HS-27A (cell line): ENCODE results near the gene FOXP1.

Experiments
- DNase-seq: peaks from one replicate; pipeline ENCODE4 v3.0.0-alpha.2; 2012; ENCODE audit warnings: low read depth, missing footprints

FOXP1 gene

DNA sequence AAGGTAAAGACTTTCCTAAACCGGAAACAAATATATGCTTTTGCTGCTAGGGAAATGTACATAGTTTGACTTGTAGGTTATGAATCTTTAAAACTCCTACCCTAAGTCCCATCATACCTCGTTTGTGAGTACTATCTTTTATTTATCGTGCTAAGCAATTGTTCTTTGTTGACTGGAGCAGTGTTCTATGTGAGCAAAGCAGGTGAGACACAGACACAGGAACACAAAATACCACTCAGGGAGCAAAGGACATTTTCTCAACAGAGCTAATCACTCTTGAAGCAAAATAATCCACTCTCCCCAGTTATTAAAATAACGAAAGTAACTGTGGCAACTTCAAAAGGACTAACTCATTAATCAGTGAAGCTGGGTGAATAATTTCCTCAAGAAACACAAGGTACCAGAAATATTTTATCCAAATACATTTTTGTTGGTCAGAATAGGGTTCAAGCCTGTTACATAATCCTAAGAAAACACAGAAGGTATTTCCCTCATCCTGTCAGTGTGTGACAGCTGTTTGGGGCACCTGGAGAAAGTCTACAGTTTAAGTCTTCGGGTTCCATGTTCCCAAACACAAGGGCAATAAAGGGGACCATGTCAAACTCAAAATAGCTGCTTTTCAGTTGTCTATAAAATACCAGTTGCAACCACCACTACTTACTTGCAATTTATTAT, 407.7 kb downstream of the FOXP1 start:
- DNase-seq: no peak

GRCh38 chr3:71172951-71173350, 410.6 kb downstream of the FOXP1 start:
- DNase-seq: no peak

- no peak for DNase-seq
These were observed 411.3 kb downstream of the FOXP1 start for GRCh38 chr3:71172189-71172588.

DNA sequence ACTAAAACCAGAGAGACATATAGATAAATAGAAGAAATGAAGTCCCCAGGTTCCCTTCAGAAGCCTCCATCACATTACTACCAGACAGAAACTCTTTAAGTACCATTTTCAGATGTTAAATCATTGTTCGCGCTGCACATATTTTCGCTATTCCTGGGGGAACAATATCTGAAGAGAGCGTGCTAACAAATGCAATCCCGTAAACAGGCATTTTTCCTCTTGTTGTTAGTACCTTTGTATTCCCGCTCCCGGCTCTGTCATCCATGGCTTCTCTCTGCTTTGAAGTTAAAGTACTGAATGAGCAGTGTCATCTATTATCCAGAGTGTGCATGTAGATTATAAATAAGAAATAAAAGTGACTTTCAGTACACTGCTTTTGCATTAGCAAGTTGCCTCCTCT, 412.3 kb downstream of the FOXP1 start:
- DNase-seq: no peak

DNA sequence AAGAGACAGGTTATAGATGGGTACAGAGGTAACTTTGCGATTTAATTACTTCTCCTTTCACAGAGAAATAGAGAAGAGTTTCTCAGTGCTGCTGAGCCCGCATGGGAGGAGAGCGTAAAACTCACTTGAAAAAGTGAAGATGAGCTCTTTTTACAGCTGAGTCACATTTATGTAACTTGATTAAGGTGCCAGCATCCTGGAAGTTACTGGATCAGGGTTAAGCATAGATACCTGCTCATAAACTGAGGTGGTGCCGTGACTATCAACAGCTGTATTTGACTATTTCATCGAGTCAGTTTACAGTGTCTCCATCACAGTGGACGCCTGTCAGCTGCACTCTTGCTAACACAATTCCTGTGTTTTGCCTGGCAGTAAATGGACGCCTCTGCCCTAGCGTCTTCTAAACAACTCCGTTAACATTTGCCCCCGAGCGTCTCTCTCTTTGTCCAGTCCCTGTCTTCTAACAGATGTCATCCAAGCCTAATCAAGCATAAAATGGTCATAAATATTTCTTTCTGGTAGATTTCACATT, 414.6 kb downstream of the FOXP1 start:
- no peak for DNase-seq

DNA sequence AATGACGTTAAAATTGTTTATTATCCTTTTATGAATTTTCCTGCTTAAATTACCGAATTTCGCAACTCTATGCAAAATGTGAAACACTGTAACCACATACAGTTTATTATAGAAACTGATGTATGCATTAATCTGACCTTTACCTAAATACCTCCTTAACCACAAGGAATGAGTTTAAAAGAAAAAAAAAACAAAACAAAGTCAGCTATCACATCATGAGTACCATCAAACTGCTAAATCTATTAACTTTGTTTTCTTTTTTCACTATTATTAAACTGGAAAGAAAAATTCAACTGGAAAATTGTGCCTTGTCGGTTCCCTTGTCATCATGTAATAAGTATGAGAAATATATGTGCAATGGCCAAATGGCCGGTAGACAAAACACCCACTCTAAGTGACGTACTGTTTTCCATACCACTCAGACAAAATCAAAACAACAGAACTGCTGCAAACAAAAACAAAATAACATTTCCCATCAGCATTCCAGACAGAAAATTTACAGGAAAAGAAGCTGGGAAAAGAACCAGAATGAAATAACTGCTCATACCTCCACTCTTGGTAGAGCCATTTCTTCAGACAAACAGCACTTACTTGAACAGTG, 415.3 kb downstream of the FOXP1 start:
- no peak for DNase-seq

GRCh38 chr3:71166339-71167240, 416.9 kb downstream of the FOXP1 start:
- DNase-seq: no peak

DNA sequence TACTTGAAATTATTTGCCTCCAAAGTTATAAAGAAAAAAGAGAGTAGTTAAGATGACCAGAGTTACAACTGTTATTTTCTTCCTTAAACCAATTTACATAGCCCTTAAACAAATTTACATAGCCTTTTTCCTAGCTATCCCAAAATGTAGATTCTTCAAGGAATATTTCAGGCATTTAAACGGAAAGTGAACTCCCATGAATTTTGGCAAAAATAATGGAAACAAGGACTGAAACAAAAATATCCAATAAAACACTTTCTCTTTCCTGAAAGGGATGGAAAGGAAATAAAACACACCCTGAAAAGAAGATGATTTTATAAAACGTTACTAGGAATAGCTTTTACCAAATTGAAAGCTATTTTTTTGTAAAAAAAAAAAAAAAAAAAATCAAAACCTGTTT, 418.6 kb downstream of the FOXP1 start:
- no peak for DNase-seq

DNA sequence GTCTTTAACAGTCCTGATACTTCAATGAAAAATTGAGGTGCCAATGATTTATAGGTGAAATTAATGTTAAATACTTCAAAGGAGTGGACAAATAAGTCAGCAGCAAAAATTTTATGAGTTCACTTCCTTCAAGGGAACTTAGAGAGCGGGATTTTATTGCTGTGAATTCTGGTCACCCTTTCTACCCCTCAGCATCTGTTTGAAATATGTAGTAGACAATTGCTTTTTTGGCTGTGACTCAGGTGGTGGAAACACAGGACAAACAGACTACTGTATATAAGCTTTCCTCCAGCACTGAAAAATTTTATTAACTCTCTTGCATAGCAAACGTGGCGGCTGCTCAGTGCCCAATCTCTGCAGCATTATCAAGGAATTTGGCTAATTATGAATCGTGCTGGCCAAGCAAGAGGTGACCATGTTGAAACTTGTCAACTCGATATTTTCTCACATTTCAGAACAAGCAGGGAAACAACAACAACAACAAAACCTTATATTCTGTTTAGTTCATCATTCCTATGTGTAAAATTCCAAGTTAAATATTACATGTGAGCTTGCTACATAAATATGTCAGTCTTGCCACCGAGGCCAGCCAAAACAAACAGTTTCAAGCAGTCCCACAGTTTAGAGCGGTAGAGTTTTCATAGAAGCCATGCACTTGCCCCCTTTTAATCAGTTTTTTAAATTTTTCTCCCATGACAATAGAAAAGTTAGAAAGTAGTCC, 420.2 kb downstream of the FOXP1 start:
- no peak for DNase-seq

- DNase-seq: no peak
These were observed 421.3 kb downstream of the FOXP1 start for GRCh38 chr3:71162221-71162620.

- peak; percentile 61 for DNase-seq
These were observed 422.6 kb downstream of the FOXP1 start for GRCh38 chr3:71160785-71161546.

DNA sequence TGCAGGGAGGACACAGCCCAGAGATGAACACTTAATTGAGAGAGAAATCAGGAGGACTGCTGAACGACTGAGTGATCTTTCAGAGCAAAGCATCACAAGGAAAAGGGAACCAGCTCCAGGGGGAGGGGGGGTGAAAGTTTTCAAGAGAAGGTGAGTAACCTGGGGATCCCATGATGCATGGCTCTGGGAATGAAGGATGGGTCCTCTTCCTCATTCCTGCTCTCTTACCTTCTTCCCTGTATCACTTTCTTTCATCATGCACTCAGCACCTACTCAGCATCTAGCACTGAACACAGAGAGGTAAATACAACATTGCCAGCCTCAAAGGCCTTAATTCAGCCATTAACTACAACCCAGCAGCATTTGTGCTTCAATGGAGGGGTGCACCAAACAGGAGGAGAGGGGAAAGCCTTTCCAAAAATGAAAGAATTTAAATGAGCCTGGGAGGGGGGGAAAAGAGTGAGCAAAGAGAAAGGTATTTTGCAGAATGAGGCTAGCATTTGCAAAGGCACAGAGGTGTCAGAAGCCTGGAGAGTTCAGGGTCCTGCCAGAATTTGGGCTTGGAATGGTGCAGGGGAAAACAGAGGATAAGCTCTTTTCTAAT, 427.4 kb downstream of the FOXP1 start:
- no peak for DNase-seq

- no peak for DNase-seq
These were observed 428.7 kb downstream of the FOXP1 start for GRCh38 chr3:71154846-71155245.

DNA sequence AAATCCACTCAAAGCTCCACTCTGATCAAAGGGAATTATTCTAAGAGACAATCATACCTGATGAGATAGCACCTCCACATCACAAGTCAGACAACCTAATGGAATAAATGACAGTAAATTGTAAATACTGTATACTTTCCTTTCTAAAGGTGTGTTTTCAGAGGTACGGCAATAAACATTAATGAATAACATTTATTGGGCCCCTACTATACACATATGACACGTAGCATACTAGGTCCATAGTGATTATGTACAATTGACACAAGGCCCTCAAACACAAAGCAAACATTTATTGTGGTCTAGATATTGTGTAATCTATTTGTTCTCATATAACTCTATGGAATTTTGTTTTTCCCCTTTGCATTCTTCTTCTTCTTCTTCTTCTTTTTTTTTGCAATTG, 429.8 kb downstream of the FOXP1 start:
- DNase-seq: no peak

DNA sequence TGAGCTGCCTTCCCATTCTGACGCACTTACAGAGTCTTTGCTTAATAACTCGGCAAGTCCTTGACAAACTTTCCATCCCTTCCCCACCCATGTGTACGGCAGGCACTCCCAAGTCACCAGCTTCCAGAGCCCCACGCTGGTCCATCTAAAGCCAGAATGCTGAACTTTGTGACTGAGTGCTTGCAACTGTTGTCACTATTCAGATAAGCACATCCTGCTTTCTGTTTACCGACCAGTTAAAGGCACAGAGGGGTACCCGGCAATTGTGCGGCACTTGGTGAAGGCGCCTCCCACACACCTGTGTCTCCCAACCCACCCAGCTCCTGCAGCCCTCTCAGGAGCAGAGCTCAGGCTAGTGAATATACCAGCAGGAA, 430.6 kb downstream of the FOXP1 start:
- no peak for DNase-seq

GRCh38 chr3:71152039-71152891, 431.3 kb downstream of the FOXP1 start:
- DNase-seq: no peak

DNA sequence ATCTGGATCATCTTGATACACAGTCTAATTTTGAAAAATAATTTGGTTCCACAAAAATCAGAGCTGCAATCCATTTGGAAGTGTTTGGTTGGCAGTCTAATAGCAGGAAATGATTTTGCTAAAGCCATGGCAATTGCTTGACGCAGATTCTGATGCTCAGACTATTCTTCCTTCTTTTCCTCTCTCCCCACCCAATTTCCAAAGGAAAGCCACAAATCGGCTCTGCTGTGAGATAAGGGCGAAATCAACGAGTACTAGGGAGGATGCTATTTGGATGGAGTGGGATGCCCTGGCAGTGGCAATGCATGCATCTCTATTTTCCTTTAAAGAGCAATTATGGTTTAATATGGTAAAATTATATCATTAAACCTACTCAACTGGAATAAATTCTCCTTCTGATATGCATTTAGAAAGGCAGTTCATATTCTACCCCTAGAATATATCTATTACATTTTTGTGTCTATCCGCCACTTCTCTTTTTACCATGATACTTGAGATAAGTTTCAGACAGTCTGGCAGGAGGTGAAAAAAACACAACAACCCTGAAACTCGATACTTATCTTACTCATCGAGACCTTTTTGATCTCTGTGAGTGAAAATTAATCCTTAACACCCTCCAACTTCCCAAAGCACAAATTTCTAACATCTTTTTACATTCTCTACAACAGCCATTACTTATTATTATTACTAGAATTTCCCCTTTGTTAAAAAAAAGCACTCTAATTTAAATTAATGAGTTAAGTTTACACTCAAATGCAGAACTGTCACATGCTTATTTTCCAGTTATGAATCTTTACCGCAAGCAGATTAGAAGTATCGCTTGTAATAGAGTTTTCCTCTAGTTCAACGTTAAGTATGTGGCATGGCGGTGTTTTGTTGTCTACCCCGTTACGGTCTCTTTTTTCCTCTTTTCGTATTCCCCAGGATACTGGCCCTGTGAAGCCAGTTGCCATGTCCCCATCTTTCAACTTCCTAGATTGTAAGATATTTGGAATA, 433.3 kb downstream of the FOXP1 start:
- DNase-seq: no peak

DNA sequence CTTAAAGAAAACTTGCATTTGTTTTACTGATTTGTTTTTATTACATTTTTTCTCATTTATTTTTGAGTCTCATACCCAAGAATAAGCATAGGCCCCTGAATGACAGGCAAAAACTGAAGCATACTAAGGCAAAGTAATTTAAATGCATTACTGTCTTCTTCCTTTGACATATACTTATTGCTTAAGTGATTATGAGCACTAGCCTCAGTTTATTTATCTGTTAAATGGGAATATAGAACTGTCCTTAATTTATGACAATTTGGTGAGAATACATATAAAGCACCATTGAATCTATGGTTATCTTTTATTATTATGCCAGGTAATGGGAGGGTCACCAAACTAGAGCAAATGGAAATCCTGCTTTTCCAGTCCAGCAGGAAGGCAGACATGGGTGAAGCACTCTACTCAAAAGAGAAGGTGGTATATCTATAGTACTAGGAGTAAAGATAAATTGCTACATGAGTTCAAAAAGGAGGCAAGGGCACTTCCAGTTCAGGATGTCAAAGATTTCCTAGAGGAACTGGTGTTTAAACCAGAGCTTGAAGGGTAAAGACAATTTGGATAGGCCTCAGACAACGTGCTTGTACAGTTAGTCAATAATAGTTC, 435.0 kb downstream of the FOXP1 start:
- DNase-seq: no peak
